Ovary (tissue), 3 donors: Measurements from ENCODE around the gene UAP1.

Experiments used
- CTCF ChIP-seq, 3 donors: fragments of 450-650 bp in 2 of 3; fragments of 200-600 bp in 1 of 3; IDR thresholded peaks; one replicate each; pipeline versions ENCODE4 v1.5.1 to v1.8.0; 2016 to 2022; ENCODE audit warnings: antibody characterized with exemption in 3 of 3, mild to moderate bottlenecking in 1 of 3
- POLR2A ChIP-seq: fragments of 450-650 bp; IDR thresholded peaks from one replicate; pipeline ENCODE4 v1.6.1; 2017; ENCODE audit warnings: antibody characterized with exemption, mild to moderate bottlenecking, moderate library complexity
- donor health status: DM: no; HTN: no; CAD: no.

GRCh38 chr1:162626094-162626493 is 64.6 kb downstream of the UAP1 start:
- TF ChIP-seq CTCF (IDR thresholded peaks at IDR 0.05): no peak
- no peak for TF ChIP-seq POLR2A
